ENCODE results near the gene DUSP12. TPM values are rescaled to one million over a fixed set of nuclear protein-coding genes. Genes with fewer than 3 reads are reported as not detected.

DUSP12 gene
- total RNA-seq, 2 experiments from 2014 or later: 20.3 to 23.0 TPM

DNA sequence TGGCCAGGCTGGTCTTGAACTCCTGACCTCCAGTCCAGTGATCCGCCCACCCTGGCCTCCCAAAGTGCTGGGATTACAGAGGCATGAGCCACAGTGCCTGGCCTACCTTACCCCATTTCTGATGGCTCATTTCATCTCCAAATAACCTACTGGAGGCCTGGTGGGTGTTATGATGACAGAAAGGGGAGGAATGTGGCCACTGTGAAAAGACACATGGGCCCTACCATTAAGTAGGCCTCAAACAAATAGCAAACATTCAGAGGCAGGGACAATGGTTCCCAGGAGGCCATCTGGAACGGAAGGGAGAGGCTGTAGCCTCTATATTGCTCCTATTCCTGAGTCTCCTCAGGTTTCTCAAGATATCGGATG lies 43.5 kb upstream of the DUSP12 start:
- ATAC-seq (ENCODE audit: poor library complexity): no peak
- no peak for DNase-seq
- no peaks in the 10 kb centered on the region for H3K4me1 Mint-ChIP-seq (ENCODE audit: low read depth)
- H3K9me3 Mint-ChIP-seq: no peaks in the 10 kb centered on the region
- H3K4me3 Mint-ChIP-seq: no peak overlapping the region
- intact Hi-C loops (cut with DNase I, micrococcal nuclease): no loop called here
- H3K4me3 ChIP-seq (ENCODE audit: low read length): no peak overlapping the region
- no peaks in the 10 kb centered on the region for H3K4me1 ChIP-seq (ENCODE audit: insufficient read depth, low read length)
- no peaks in the 10 kb centered on the region for H3K9me3 ChIP-seq (ENCODE audit: control insufficient read depth in 1 of 2, insufficient read depth in 1 of 2, low read length in 2 of 2)
- POLR2A ChIA-PET: no interaction called here
- peaks cover 0 to 2% of the 10 kb centered on the region in 2 experiments for H3K27me3 ChIP-seq (ENCODE audit: control insufficient read depth in 1 of 2, insufficient read depth in 2 of 2, low read length in 2 of 2)
- no peak overlapping the region for H3K27ac Mint-ChIP-seq
- no peaks in the 10 kb centered on the region for H3K36me3 Mint-ChIP-seq (ENCODE audit: low read depth)
- CTCF ChIA-PET: no interaction called here
- TF ChIP-seq, protein P1, sequence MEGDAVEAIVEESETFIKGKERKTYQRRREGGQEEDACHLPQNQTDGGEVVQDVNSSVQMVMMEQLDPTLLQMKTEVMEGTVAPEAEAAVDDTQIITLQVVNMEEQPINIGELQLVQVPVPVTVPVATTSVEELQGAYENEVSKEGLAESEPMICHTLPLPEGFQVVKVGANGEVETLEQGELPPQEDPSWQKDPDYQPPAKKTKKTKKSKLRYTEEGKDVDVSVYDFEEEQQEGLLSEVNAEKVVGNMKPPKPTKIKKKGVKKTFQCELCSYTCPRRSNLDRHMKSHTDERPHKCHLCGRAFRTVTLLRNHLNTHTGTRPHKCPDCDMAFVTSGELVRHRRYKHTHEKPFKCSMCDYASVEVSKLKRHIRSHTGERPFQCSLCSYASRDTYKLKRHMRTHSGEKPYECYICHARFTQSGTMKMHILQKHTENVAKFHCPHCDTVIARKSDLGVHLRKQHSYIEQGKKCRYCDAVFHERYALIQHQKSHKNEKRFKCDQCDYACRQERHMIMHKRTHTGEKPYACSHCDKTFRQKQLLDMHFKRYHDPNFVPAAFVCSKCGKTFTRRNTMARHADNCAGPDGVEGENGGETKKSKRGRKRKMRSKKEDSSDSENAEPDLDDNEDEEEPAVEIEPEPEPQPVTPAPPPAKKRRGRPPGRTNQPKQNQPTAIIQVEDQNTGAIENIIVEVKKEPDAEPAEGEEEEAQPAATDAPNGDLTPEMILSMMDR (IDR thresholded peaks at IDR 0.05): no peak
- H3K27me3 Mint-ChIP-seq: peaks cover 11% of the 10 kb centered on the region
- H3K36me3 ChIP-seq (ENCODE audit: insufficient read depth, low read length): no peaks in the 10 kb centered on the region
- no peak overlapping the region for H3K27ac ChIP-seq (ENCODE audit: low read depth in 1 of 2, low read length in 2 of 2)

DNA sequence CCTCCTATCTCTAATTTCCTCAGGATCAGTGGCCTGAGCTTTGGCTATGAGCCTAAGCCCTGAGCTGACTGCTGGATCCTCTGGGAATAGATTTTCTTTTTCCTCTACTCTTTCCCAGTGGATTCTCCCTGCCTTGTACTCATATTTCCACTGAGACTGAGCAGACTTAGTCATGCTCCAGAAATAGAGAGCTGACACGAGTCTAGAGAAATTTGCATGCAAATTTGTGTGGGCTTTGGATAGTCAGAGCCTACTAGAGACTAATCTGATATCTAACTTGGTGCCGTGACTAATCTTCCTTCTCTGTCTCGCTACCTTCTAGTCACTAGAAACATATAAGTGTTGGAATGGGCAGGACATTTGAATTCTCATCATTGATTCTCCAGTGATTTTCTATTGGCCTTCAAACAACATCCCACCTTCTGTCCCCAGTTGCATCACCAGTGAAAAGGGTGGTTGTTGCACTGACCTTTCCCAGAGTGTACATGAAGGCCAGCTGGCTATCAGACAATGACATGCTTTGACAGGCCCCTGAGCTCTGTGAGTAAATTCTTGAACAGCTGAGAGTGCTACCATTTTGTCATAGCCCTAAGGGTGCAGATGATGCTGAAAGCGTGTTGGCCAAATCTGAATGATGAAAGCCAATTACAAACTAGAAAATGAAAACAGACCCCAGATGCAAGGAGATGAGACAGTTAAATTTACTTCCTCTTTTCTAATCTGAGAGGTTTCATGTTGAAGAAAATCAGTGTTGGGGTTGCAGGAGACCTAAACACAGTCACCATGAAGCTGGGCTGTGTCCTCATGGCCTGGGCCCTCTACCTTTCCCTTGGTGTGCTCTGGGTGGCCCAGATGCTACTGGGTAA lies 42.9 kb upstream of the DUSP12 start, which contains the start of gene FCRLA:
TSS of gene FCRLA (plus strand) at position 748 of the 866 bp plus-strand sequence. CDS start at position 784, 36 bp downstream.
- no peaks in the 10 kb centered on the region for H3K36me3 ChIP-seq (ENCODE audit: insufficient read depth, low read length)
- ChIA-PET POLR2A (interaction anchor here (0.6 kb wide), 1 partner anchor 221 kb away, joined by 3 read pairs; no protein-coding TSS in a partner anchor), CTCF (interaction anchor here (0.8 kb wide), 1 partner anchor 17 kb away, joined by 3 read pairs; no protein-coding TSS in a partner anchor)
- intact Hi-C loops (cut with DNase I, micrococcal nuclease): no loop called here
- no peaks in the 10 kb centered on the region for H3K4me1 ChIP-seq (ENCODE audit: insufficient read depth, low read length)
- H3K27me3 ChIP-seq (ENCODE audit: control insufficient read depth in 1 of 2, insufficient read depth in 2 of 2, low read length in 2 of 2): peaks cover 0 to 2% of the 10 kb centered on the region in 2 experiments
- H3K27ac Mint-ChIP-seq: no peak within 1 kb of the TSS
- TF ChIP-seq, protein P1 (IDR thresholded peaks at IDR 0.05): no peak
- DNase-seq (no peak), ATAC-seq (ENCODE audit: poor library complexity) (no peak)
- no peak within 1 kb of the TSS for H3K27ac ChIP-seq (ENCODE audit: low read depth in 1 of 2, low read length in 2 of 2)
- H3K9me3 ChIP-seq (ENCODE audit: control insufficient read depth in 1 of 2, insufficient read depth in 1 of 2, low read length in 2 of 2): no peaks in the 10 kb centered on the region
- no peaks in the 10 kb centered on the region for H3K36me3 Mint-ChIP-seq (ENCODE audit: low read depth)
- H3K27me3 Mint-ChIP-seq: peaks cover 16% of the 10 kb centered on the region
- H3K9me3 Mint-ChIP-seq: no peaks in the 10 kb centered on the region
- H3K4me3 Mint-ChIP-seq: no peak within 1 kb of the TSS
- no peaks in the 10 kb centered on the region for H3K4me1 Mint-ChIP-seq (ENCODE audit: low read depth)
- H3K4me3 ChIP-seq (ENCODE audit: low read length): no peak within 1 kb of the TSS

DNA sequence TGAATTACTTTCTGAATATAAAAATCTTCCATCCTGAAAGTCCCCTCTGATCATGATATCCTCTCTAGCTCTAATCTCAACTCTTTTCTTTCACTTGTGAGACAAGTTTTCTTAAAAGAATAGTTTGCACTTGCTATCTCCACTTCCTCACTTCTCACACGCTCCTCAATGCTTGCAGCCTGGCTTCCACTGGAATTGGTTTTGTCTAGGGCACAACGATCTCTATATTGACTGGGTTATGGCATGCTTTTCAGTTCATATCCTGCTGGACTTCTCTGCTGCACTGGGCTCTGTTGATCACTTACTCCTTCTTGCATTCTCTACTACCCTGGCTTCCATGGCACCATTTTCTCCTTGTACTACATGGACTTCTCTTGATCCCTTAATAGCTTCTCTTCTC lies 42.1 kb upstream of the DUSP12 start:
- H3K36me3 ChIP-seq (ENCODE audit: insufficient read depth, low read length): no peaks in the 10 kb centered on the region
- peaks cover 24% of the 10 kb centered on the region for H3K27me3 Mint-ChIP-seq
- ATAC-seq (ENCODE audit: poor library complexity) (no peak), DNase-seq (no peak)
- H3K27me3 ChIP-seq (ENCODE audit: control insufficient read depth in 1 of 2, insufficient read depth in 2 of 2, low read length in 2 of 2): peaks cover 0 to 2% of the 10 kb centered on the region in 2 experiments
- TF ChIP-seq, protein P1 (IDR thresholded peaks at IDR 0.05): no peak
- H3K4me1 Mint-ChIP-seq (ENCODE audit: low read depth): no peaks in the 10 kb centered on the region
- ChIA-PET POLR2A (interaction anchor here (0.6 kb wide), 1 partner anchor 222 kb away, joined by 3 read pairs; no protein-coding TSS in a partner anchor), CTCF (interaction anchor here (0.8 kb wide), 1 partner anchor 18 kb away, joined by 3 read pairs; no protein-coding TSS in a partner anchor)
- intact Hi-C loops (cut with DNase I, micrococcal nuclease): no loop called here
- H3K27ac ChIP-seq (ENCODE audit: low read depth in 1 of 2, low read length in 2 of 2): no peak overlapping the region
- H3K9me3 Mint-ChIP-seq: no peaks in the 10 kb centered on the region
- H3K4me3 Mint-ChIP-seq: no peak overlapping the region
- no peaks in the 10 kb centered on the region for H3K9me3 ChIP-seq (ENCODE audit: control insufficient read depth in 1 of 2, insufficient read depth in 1 of 2, low read length in 2 of 2)
- H3K27ac Mint-ChIP-seq: no peak overlapping the region
- H3K36me3 Mint-ChIP-seq (ENCODE audit: low read depth): no peaks in the 10 kb centered on the region
- no peaks in the 10 kb centered on the region for H3K4me1 ChIP-seq (ENCODE audit: insufficient read depth, low read length)
- no peak overlapping the region for H3K4me3 ChIP-seq (ENCODE audit: low read length)

Measured in CD4-positive, alpha-beta T cell (primary cell).